Uterus (tissue), 2 donors: ENCODE results near the gene EEFSEC.

Source experiments
- CTCF ChIP-seq, 4 experiments: fragments of 200-600 bp in 2 of 4; fragments of 450-650 bp in 2 of 4; sonication (generic) in 2 of 4; IDR thresholded peaks; one replicate each; pipeline ENCODE4 v1.5.1; 2016 to 2019; ENCODE audit warnings: antibody characterized with exemption in 4 of 4, mild to moderate bottlenecking in 2 of 4, moderate library complexity in 1 of 4
- POLR2A ChIP-seq, 2 donors: fragments of 450-650 bp; IDR thresholded peaks; one replicate each; pipeline ENCODE4 v1.6.1; 2016; ENCODE audit warnings: antibody characterized with exemption in 2 of 2, mild to moderate bottlenecking in 1 of 2, moderate library complexity in 1 of 2

GRCh38 chr3:128253150-128253549 is 99.9 kb downstream of the EEFSEC start:
- TF ChIP-seq POLR2A (IDR thresholded peaks at IDR 0.05) = no peak
- no peak for TF ChIP-seq CTCF (IDR thresholded peaks at IDR 0.05)
